KMS-11 (cell line): Measurements from ENCODE around the gene CR1.
"Not testable (repeated sequence)": the region's sequence is repeated elsewhere in the genome, so short reads cannot be mapped to it uniquely, and the experiment has no call there.

Source experiments
- H2AFZ ChIP-seq: fragments of 200-600 bp; sonication (generic); 2 replicates; pipeline ENCODE4 v1.6.1; 2016; ENCODE audit warnings: antibody characterized with exemption, mixed run types, low read depth
- H3K27ac ChIP-seq: fragments of 200-600 bp; sonication (generic); 2 replicates; pipeline ENCODE4 v1.6.1; 2016; ENCODE audit warnings: mild to moderate bottlenecking, mixed run types
- H3K27me3 ChIP-seq: fragments of 200-600 bp; sonication (generic); 2 replicates; pipeline ENCODE4 v1.6.1; 2017; ENCODE audit warnings: mild to moderate bottlenecking, low read depth, mixed run types, moderate library complexity; ENCODE audit not compliant: insufficient read depth
- H3K36me3 ChIP-seq: fragments of 200-600 bp; sonication (generic); 2 replicates; pipeline ENCODE4 v1.6.1; 2017; ENCODE audit warnings: mild to moderate bottlenecking, mixed run types; ENCODE audit not compliant: insufficient read depth
- H3K4me1 ChIP-seq: fragments of 200-600 bp; sonication (generic); 2 replicates; pipeline ENCODE4 v1.6.1; 2016; ENCODE audit warnings: mild to moderate bottlenecking, low read depth, mixed run types; ENCODE audit not compliant: poor library complexity, severe bottlenecking
- H3K4me2 ChIP-seq: fragments of 200-600 bp; sonication (generic); 2 replicates; pipeline ENCODE4 v1.7.0; 2016; ENCODE audit warnings: mild to moderate bottlenecking, mixed run types
- H3K4me3 ChIP-seq: fragments of 200-600 bp; sonication (generic); IDR thresholded peaks from 2 replicates; pipeline ENCODE4 v1.6.1; 2017; ENCODE audit warnings: low read depth, low read length, mixed read lengths; ENCODE audit not compliant: insufficient read depth
- H3K79me2 ChIP-seq: fragments of 200-600 bp; sonication (generic); 2 replicates; pipeline ENCODE4 v1.6.1; 2016; ENCODE audit warnings: low read depth, mixed run types; ENCODE audit not compliant: insufficient read depth
- H3K9ac ChIP-seq: fragments of 200-600 bp; sonication (generic); 2 replicates; pipeline ENCODE4 v1.6.1; 2016; ENCODE audit warnings: mild to moderate bottlenecking, mixed run types
- H4K20me1 ChIP-seq: fragments of 200-600 bp; sonication (generic); 2 replicates; pipeline ENCODE4 v1.6.1; 2016; ENCODE audit warnings: mild to moderate bottlenecking, mixed run types; ENCODE audit not compliant: insufficient read depth
- TF ChIP-seq, protein P1 (sequence below): fragments of 200-600 bp; sonication (generic); conservative IDR thresholded peaks from 2 replicates; pipeline ENCODE4 v1.6.1; 2017; ENCODE audit warnings: low read depth, mild to moderate bottlenecking, antibody characterized with exemption, low read length, moderate library complexity, mixed read lengths

The CR1 gene

GRCh38 chr1:207658904-207659485 is 163.0 kb downstream of the CR1 start:
- Histone ChIP-seq H3K36me3 (no peaks in the 10 kb centered on the region), H3K4me1 (no peaks in the 10 kb centered on the region), H3K9ac (no peak overlapping the region), H3K4me2 (no peak overlapping the region), H3K79me2 (no peaks in the 10 kb centered on the region), H4K20me1 (no peaks in the 10 kb centered on the region), H2AFZ (no peak overlapping the region), H3K27me3 (no peaks in the 10 kb centered on the region), H3K4me3 (no peak overlapping the region), H3K27ac (no peak overlapping the region)
- TF ChIP-seq, protein P1, sequence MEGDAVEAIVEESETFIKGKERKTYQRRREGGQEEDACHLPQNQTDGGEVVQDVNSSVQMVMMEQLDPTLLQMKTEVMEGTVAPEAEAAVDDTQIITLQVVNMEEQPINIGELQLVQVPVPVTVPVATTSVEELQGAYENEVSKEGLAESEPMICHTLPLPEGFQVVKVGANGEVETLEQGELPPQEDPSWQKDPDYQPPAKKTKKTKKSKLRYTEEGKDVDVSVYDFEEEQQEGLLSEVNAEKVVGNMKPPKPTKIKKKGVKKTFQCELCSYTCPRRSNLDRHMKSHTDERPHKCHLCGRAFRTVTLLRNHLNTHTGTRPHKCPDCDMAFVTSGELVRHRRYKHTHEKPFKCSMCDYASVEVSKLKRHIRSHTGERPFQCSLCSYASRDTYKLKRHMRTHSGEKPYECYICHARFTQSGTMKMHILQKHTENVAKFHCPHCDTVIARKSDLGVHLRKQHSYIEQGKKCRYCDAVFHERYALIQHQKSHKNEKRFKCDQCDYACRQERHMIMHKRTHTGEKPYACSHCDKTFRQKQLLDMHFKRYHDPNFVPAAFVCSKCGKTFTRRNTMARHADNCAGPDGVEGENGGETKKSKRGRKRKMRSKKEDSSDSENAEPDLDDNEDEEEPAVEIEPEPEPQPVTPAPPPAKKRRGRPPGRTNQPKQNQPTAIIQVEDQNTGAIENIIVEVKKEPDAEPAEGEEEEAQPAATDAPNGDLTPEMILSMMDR, result no peak

DNA sequence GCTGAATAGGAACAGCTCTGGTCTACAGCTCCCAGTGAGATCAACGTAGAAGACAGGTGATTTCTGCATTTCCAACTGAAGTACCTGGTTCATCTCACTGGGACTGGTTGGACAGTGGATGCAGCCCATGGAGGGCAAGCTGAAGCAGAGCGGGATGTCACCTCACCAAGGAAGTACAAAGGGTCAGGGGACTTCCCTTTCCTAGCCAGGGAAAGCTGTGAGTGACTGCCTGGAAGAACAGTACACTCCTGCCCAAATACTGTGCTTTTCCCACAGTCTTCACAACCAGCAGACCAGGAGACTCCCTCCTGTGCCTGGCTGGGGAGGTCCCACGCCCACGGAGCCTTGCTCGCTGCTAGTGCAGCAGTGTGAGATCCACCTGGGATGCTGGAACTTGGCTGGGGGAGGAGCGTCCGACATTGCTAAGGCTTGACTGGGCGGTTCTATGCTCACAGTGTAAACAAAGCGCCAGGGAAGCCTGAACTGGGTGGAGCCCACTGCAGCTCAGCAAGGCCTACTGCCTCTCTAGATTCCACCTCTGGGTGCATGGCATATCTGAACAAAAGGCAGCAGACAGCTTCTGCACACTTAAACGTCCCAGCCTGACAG is 163.7 kb downstream of the CR1 start:
- Histone ChIP-seq H3K79me2 (no peaks in the 10 kb centered on the region), H2AFZ (no peak overlapping the region), H3K9ac (no peak overlapping the region), H3K27ac (no peak overlapping the region), H3K36me3 (no peaks in the 10 kb centered on the region), H3K4me2 (no peak overlapping the region), H3K4me3 (no peak overlapping the region), H3K4me1 (no peaks in the 10 kb centered on the region), H4K20me1 (no peaks in the 10 kb centered on the region), H3K27me3 (no peaks in the 10 kb centered on the region)
- TF ChIP-seq, protein P1, result no peak

DNA sequence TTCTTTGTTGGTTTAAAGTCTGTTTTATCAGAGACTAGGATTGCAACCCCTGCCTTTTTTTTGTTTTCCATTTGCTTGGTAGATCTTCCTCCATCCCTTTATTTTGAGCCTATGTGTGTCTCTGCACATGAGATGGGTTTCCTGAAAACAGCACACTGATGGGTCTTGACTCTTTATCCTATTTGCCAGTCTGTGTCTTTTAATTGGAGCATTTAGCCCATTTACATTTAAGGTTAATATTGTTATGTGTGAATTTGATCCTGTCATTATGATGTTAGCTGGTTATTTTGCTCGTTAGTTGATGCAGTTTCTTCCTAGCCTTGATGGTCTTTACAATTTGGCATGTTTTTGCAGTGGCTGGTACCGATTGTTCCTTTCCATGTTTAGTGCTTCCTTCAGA is 165.5 kb downstream of the CR1 start:
- H3K79me2 ChIP-seq, H3K27ac ChIP-seq, H3K4me1 ChIP-seq, H4K20me1 ChIP-seq, H3K4me3 ChIP-seq, H3K4me2 ChIP-seq, H3K36me3 ChIP-seq, H3K27me3 ChIP-seq, H2AFZ ChIP-seq, H3K9ac ChIP-seq: not testable (repeated sequence)

DNA sequence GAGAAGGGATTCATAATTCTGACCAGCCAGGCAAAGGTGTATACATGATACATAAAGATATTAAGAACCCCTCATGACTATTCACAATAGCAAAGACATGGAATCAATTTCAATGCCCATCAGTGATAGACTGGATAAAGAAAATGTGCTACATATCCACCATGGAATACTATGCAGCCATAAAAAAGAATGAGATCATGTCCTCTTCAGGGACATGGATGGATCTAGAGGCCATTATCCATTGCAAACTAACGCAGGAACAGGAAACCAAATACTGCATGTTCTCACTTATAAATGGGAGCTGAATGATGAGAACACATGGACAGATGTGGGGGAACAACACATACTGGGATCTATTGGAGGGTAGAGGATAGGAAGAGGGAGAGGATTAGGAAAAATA is 170.4 kb downstream of the CR1 start:
- H3K79me2 ChIP-seq, result no peaks in the 10 kb centered on the region
- no peaks in the 10 kb centered on the region for H3K36me3 ChIP-seq
- no peak overlapping the region for H3K9ac ChIP-seq
- no peak overlapping the region for H3K4me2 ChIP-seq
- no peaks in the 10 kb centered on the region for H3K4me1 ChIP-seq
- TF ChIP-seq, protein P1, result no peak
- no peak overlapping the region for H3K27ac ChIP-seq
- H3K27me3 ChIP-seq, result no peaks in the 10 kb centered on the region
- H3K4me3 ChIP-seq, result no peak overlapping the region
- no peak overlapping the region for H2AFZ ChIP-seq
- no peaks in the 10 kb centered on the region for H4K20me1 ChIP-seq

GRCh38 chr1:207669528-207670009 is 173.6 kb downstream of the CR1 start:
- no peak overlapping the region for H3K4me3 ChIP-seq
- no peaks in the 10 kb centered on the region for H4K20me1 ChIP-seq
- TF ChIP-seq, protein P1, result no peak
- H3K4me1 ChIP-seq, result no peaks in the 10 kb centered on the region
- no peak overlapping the region for H3K4me2 ChIP-seq
- no peaks in the 10 kb centered on the region for H3K27me3 ChIP-seq
- no peak overlapping the region for H3K27ac ChIP-seq
- no peak overlapping the region for H2AFZ ChIP-seq
- no peak overlapping the region for H3K9ac ChIP-seq
- no peaks in the 10 kb centered on the region for H3K36me3 ChIP-seq
- no peaks in the 10 kb centered on the region for H3K79me2 ChIP-seq
